NCI-H2081 treated with DMSO at 0.1 percent for 48 hours (cell line): ENCODE results near the gene ZNF521.

ENCODE experiments used
- DNase-seq: peaks from one replicate; lab custom pipeline; 2025; lab: John Stamatoyannopoulos, UW

The ZNF521 gene

DNA sequence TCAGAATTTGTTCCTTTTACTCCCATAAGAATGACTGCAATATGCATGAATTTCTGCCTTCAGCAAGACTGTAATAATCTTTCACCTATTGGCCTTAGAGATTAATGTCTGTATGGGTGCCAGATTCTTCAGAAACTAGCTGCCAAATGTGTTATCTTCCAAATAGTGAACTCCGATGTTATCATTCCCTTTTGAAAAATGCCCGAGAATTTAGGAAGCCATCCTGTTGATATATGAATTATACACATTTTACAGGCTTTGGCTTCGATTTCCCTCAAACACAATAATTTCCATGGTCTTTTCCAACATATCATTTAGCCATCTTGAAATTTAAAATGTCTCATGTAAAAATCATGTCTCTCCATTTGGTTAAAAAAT, 101.5 kb downstream of the ZNF521 start:
- DNase-seq = no peak

DNA sequence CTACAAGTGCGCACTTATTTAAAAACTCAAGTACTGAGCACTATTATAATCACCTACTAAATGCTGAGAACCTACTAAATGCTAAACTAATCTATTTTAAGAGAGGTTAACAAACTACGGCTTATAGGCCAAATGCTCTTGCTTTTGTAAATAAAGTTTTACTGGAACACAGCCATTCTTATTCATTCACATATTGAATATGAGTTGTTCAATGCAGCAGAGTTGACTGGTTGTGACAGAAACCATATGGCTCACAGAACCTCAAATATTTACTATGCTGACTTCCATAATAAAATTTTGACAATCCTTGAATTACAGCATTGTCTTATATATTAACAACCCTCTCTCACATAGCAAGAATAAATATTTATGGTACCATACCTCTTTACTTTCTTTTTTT, 103.2 kb downstream of the ZNF521 start:
- DNase-seq = no peak

DNA sequence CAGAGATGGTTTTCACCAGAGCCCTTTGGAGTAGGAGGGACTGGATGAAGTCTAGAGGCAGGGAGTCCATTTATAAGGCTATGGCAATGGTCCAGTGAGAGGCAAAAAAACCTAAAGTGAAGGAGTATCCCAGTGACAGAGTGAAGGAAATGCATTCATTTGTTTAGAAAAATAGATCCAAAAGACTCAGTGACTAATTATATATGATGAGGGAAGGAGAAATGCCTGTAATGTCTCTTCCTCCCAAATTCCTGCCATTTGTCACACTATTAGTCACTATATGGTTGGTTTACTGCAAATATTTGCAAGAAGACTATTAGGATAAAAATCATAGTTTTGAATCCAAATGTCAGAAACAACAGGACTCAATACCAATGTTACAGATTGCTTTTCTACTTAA, 104.2 kb downstream of the ZNF521 start:
- no peak for DNase-seq

DNA sequence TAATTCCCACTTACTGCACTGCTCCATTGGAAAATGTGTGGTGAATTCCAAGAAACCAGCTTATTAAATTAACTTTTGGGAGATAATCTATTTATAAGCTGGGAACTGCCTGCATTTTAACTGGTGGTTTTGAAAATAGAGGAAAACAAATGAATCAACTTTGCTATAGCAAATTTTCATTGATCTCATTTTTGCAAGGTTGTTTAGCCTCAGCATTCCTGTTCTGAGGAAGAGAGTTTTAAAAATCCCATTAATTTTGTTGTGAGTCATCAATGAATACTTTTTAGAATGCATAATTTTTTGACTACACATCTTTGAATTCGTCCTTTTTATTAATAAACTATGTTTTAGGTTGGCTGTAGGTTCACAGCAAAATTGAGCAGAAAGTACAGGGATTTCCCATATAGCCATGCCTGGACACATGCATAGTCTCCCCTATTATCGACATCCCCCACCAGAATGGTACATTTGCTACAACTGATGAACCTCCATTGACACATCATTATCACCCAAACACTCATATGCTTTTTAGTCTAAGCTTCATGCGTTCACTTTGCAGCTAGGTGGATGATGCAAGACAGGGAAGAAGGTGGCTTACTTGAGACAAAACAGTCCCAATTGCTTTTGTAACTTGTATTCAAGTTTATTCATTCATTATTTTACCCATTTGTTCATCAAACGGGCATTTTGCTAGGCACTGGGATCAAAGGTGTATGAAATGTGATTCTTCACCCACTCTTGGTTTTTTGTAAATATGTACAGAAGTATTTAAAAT, 106.9 kb downstream of the ZNF521 start:
- no peak for DNase-seq

DNA sequence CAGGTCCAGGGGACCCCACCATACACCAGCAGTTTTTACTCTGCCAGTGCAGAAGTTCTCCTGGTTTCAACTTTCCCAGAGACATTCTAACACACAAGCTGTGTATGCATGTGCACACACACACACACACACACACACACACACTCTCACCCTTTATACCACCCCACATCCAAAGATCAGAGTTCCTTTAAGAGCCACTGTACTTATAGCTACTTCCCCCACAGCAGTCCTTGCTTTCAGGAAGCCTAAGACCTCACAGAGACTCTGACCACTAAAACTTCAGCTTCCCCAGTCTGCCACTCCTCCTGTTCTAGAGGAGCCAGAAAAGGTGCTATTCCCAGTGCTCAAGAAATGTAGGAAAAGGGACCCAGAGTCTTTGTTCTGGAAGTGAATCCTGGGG, 107.8 kb downstream of the ZNF521 start:
- no peak for DNase-seq

DNA sequence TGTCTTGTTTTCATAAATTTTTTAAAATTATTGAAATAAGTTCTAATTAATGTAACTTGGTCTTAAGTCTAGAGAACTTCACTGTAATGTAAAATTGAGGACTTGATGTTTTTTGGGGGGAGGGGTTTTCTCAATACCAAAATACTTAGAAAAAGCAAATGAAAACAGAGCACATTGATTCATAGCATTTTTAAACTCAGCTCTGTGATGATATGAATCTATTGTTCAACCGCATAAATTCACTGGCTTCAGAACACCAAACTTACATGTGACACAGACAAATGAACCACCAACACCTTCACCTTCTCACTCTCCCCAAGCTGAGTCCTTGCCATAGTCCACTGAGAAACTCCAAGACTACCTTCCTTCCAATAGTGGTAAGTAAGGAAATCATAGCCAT, 108.2 kb downstream of the ZNF521 start:
- DNase-seq = no peak

DNA sequence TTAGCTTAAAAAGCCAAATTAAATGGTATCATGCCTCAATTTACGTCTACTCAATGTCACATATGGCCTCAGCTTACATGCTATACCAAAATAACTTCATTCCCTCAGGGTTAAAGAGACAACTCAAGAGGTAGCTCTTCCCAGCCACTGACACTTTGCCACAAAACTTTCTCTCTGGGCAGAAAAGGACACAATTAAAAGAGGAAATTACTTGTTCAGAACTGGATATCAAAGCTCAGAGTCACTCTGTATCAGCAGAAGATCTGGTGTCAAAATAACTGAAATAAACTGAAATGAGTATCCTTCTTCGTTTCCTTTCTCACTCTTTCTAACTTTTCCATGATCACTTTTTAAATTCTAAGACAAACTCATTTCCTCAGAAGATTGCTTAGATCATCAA, 108.7 kb downstream of the ZNF521 start:
- DNase-seq = no peak

DNA sequence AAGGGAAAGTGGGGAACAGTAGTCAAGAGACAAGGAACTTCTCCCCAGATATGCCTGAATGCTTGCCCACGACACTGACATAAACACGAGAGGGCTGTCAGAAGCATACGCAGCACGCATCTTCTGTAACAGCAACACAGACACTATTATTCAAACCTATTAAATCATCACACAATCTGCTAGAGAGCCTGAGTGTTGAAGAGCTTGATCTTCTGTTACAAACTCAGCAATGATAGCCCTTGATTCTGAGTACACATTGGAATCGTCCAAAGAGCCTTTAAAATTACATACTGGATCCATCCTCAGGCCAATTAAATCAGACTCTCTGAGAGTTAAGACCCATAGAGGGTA, 111.6 kb downstream of the ZNF521 start:
- no peak for DNase-seq

DNA sequence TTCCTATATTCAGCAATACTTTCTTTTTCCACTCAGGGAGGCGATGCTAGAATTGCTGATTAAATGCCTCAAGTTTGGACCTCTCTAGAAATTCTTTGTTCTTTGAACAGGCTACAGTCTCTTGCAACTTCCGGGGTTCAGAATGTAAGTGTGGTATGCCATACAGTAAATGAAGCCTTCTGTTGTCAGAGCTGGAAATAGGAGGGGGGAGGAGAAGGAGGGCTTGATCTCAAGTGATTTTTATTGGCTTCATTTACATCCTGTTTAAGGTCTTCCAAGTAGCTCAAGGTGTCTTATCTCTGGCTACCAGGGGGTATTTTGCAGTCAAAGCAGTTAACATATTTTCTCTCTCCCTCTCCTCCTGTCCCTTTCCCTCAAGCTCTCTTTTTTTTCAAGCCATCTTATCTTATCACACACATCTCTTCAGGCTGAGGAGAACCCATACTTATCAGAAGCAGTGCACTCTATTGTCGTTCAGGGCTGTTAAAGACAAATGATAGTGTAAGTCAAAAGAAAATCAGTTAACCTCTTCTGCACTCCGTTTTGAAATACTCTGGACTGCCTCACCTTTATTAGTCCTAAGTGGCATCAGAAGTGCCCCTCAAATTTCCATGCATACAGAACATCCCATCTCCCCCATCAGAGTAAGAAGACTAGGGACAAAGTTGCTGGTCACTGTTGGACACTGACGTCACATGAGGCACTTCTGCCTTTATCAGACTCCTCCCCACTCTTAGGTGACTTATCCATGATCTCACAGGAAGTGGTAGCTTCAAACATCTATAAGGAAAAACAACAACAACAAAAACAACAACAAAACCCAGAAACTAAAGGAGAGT, 112.2 kb downstream of the ZNF521 start:
- no peak for DNase-seq

DNA sequence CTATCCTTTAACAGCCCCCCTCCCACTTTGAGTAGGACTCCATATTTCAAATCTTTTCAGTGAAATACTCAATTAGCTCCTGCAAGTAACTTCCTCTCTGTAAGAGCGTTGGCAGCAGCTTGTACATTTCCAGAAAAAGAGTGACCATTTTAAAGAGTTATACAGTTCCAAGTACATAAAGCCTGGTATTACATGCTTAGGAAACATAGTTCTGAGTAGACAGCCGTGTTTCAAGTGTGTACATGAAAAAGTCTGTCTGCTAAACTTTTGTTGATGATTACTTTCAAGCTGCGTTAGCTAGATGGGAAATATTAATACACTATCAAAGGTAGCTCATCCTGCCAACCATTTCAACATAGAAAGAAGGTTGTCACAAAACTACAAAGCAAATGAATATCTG, 112.8 kb downstream of the ZNF521 start:
- no peak for DNase-seq

DNA sequence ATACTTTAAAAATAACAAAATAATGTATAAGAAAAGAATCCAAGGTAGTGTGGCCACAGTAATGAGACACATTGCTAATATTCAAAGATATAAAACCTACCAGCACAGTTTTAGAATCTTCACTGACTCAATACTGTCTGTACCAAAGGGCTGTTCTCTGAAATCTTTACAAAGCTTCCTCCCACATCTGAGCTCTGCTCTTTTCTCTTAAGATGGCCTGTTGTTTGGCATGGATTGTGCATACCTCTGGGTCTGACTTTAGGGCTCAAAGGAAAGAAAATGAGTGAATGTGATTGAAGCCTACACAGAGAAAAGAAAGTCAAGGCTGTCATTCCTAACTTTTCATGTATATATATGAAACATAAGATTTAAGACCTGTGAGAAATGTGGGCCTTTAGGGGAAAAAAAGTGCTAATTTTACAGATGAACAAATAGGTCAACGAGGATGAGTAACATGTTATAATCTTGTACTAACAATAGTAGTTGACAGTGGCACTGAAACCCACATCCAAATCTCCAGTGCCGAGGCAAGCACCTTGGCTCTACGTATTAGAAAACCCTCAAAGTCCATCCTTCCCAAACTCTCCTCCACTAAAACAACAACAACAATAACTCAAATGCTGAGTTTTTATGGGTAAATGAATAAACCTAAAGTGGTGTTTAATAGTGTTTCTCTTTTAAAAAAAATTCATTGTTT, 114.2 kb downstream of the ZNF521 start:
- DNase-seq = no peak

DNA sequence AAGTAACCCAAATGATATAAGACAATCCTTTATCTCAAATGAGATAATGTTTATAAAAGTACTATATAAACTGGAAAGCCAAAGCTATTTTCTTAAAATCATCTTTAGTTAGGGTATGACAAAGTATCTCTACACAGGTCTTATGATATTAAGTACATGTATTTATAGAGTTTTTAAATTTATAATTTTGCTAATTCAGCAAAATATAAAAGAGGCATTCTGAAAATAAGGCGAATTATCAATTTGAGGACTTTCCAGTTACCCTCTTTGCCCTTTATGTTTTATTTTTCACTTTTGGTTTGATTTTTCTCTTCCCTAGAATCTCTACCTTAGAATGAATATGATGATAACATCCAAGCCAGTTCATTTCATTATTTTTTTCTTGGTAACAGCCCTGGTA, 115.2 kb downstream of the ZNF521 start:
- DNase-seq = no peak

DNA sequence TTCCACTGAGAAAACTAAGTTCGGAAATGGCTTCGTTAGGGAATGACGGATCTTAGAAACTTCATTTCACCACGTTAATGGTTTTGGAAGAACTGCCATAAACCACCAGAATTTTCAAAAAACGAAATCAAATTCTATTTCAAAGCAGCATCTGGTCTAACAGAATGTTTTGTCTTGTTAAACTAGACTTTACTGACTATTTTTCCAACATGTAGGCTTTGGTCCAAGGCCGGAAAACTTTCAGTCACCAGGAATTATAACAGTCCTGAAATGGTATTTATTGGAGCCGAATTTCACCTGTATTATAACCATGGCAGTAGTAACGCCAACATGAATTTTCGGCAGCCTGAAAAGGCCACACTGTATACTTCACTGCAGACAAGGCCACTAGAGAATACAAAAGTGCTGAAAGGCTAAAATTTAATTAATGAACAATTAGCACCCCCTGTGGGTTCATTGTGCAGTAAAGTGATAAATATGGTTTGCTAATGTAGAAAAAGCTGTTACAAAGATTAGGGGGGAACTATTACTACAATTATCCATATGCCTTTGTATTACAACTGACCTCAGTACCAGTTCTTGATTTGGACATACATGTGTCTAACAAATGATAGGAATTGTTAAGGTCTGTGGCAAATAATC, 116.4 kb downstream of the ZNF521 start:
- DNase-seq = no peak

DNA sequence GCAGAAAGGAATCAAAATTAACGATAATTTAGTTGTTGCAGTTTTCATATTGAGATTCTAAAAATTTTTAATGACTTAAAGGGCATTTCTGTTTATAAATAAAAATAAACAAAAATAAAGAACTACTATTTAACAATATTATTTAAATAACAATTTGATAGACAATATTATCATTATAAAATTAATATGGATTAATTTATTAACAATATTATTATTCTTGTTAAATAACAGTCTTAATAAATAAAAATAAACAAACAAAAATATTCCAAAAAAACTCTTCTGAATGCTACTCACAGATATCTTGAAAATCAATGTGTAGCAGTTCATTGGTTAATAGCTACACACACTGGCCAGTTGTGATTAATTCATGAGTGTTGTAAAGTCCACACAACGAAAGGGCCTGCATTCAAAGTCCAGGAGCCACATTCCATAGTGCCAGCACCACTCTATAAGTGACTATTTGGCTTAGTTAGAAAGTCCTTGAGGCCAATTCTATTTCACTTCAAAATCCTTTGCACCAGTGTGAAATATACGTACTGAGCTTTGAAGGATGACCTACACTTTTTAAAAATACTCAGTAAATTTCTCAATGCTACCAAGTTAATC, 117.1 kb downstream of the ZNF521 start:
- no peak for DNase-seq

DNA sequence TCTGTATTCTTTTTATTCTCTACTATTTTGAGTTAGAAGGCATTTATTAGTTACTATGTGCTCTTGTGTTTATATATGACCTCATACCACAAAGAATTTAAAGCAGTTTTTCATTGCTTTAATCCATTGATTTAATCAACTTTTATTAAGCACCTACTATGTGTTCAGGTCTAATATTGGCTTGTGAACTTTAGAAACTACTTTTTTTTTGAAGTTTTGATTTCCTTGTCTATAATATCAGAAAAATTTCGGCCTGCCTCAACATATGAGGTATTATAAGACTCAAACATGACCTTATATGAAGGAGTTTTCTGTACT, 117.7 kb downstream of the ZNF521 start:
- DNase-seq = no peak

DNA sequence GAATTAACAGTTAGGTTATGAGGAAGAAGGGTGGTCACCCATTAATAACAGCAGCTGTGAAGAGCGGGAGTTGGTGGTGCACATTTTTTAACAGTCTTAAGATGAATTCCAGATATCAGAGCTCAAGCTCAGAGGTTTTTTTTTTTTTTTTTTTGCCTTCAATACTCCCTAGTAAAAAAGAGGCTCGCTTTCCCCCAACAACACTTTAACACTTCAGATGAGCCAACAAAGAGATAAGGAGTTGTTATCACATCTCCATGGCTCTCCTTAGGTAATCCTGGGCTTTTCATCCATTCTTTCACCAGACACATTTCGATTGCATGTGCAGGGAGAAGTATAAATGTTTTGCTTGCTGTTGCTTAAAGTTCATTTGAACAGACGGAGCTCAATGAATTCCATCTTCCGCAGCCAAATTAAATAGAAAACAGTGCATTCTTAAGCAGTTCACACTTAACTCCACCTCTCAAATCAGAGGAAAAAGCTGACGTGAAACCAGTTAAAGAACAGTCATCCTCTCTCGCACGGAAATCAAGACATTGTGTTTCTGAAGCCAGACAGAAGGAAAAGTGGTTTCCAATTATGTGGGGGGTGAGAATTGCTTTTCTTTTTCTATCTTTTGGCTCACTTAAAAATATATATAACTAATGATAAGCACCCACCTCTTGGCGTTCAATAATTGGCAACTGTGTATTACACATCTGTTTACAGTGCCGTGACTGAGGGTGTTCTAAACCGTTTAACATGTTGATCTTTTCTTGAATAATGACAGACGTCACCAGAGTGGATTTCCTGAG, 118.2 kb downstream of the ZNF521 start:
- no peak for DNase-seq

DNA sequence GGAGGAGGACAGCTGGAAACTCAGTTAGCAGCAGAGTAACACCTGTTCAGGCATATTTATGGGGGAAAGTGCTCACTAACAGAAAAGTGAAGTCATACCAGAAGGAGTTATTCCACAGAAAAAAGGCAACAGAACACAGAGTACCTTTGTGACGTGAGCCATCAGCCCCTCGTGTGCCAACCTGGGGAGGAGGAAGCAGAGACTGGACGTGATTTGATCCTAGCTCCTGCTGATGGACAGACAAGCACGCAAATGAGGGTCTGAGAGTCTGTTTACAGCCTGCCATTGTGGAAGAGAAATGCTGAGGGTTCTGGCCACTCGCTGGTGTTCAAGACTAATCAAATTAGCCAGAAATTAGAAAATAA, 120.7 kb downstream of the ZNF521 start:
- no peak for DNase-seq

DNA sequence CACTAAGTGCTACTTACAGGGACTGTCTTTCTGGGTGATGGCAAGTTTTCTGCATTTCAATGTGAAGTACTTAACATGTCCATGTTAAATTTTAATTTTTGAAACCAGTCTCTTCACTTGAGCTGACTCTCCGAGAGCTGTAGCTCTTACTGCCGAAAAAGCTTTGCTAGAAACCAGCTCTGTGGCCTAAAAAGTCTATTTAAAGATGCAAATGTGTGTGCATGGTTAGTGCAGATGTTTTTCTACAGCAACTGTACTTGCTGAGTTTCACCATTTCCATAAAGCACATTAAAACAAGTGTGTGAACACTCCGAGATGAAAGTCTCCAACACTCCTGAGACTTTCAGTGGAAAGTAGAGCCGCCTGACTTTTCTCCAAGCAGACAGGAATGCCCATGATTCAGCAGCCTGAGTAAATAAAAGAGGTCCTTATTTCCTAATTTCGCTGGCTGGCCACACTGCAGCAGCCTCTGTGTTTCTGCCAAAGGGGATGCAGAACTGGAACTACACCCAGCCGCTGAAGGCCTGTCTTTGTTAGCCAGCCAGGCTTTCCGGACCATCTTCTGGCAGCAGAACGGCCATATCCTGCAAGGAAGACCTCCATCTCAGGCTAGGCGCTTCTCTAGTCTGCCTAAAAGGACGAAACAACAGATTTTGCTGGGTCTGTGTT, 121.2 kb downstream of the ZNF521 start:
- DNase-seq = no peak

DNA sequence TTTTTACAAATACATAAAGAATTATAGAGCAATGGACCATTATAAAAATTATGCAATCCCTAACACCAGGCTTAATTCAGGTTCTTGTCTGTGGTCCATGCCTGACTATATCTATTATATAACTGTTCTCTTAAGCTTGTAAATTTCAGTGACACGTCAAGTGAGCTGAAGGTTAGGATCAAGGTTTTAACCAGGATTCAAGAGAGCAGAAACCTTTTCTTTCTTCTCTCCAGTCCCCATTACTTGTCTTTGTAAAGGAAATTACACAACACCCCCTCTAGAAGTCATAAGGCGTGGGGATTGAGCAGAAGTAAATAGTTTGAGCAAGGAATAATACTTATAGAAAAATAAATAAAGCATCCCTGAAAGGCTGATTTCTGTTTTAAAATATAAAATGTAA, 122.0 kb downstream of the ZNF521 start:
- no peak for DNase-seq

DNA sequence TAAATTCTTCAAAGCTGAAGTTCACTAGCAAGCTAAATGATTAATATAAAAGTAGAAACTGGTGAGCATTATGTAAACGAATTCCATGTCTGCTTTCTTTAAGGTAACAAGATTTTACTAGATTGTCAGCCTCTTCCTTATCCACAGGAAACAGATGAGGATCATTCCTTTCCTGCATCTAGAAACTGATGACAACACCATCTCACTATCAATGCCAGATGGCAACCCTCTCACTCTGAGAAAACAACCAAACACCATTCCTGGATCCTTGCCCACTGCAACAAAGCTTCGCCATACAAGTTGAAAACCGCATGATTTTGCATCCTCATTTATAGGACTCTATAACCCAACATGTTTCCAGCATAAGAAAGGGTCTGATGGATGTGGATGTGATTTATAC, 122.9 kb downstream of the ZNF521 start:
- DNase-seq = no peak

DNA sequence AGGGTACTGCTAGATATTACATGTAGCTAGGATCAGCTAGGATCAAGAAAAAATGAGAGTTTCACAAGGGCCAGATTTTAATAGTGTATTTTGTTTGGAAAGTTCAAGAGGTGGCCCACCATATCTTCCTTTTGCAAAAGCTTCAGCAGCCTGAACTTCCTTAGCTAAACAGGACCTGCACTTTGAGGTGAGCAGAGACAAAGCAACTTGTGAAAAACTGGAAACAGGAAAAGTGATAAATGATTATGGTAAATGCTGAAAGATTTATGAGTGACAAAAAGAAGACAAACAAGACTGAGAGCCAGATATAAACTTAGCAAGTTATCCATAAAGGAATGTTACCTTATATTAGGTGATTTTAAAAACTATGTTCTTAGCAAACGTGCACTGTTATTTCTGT, 123.6 kb downstream of the ZNF521 start:
- DNase-seq = no peak
